Neutrophil (primary cell): ENCODE data around the gene FKBP11.

Experiments
- H3K27ac ChIP-seq: fragments of 200-600 bp; sonication (generic); 2 replicates; pipeline ENCODE4 v1.5.1; 2016; ENCODE audit warnings: mild to moderate bottlenecking, moderate library complexity
- H3K27me3 ChIP-seq: fragments of 200-600 bp; sonication (generic); 2 replicates; pipeline ENCODE4 v1.6.0; 2016; ENCODE audit warnings: mild to moderate bottlenecking
- H3K36me3 ChIP-seq: fragments of 200-600 bp; sonication (generic); 2 replicates; pipeline ENCODE4 v1.5.1; 2017
- H3K4me1 ChIP-seq, 2 experiments: fragments of 200-600 bp in 1 of 2; sonication (generic) in 1 of 2; 1 replicate in 1 of 2; 2 replicates in 1 of 2; pipeline versions ENCODE4 v1.5.1 to v1.6.1; 2013 to 2016; ENCODE audit warnings: low read depth in 1 of 2, low read length in 1 of 2, mild to moderate bottlenecking in 1 of 2, moderate library complexity in 1 of 2; ENCODE audit not compliant: control insufficient read depth in 1 of 2, insufficient read depth in 1 of 2
- H3K4me3 ChIP-seq, 2 experiments: fragments of 200-600 bp in 1 of 2; sonication (generic) in 1 of 2; 1 replicate in 1 of 2; 2 replicates in 1 of 2; pipeline ENCODE4 v1.5.1; 2013 to 2016; ENCODE audit warnings: low read depth in 1 of 2, low read length in 1 of 2, mild to moderate bottlenecking in 1 of 2, moderate library complexity in 1 of 2
- H3K9me3 ChIP-seq: fragments of 200-600 bp; sonication (generic); 2 replicates; pipeline ENCODE4 v1.5.1; 2016
- CTCF ChIP-seq: fragments of 200-600 bp; sonication (generic); IDR thresholded peaks from 2 replicates; pipeline ENCODE4 v1.5.1; 2016; ENCODE audit warnings: antibody characterized with exemption

FKBP11 gene

GRCh38 chr12:48970702-48971334, 45.5 kb upstream of the FKBP11 start:
- Histone ChIP-seq H3K36me3 (no peaks in the 10 kb centered on the region), H3K4me3 (peak overlapping the region in 1 of 2 experiments; percentile 30), H3K9me3 (no peaks in the 10 kb centered on the region), H3K27me3 (peaks cover 94% of the 10 kb centered on the region), H3K4me1 (peaks cover 14 to 23% of the 10 kb centered on the region in 2 experiments), H3K27ac (no peak overlapping the region)
- TF ChIP-seq CTCF: no peak

- Histone ChIP-seq H3K27me3 (peaks cover 94% of the 10 kb centered on the region), H3K27ac (no peak overlapping the region), H3K4me3 (no peak overlapping the region), H3K4me1 (peaks cover 14 to 23% of the 10 kb centered on the region in 2 experiments), H3K9me3 (no peaks in the 10 kb centered on the region), H3K36me3 (no peaks in the 10 kb centered on the region)
- TF ChIP-seq CTCF: no peak
Measured at GRCh38 chr12:48969833-48970701, 44.8 kb upstream of the FKBP11 start.

GRCh38 chr12:48969160-48969771, 44.0 kb upstream of the FKBP11 start:
- no peaks in the 10 kb centered on the region for H3K36me3 ChIP-seq
- H3K4me3 ChIP-seq: no peak overlapping the region
- peaks cover 93% of the 10 kb centered on the region for H3K27me3 ChIP-seq
- H3K4me1 ChIP-seq: peaks cover 14 to 23% of the 10 kb centered on the region in 2 experiments
- TF ChIP-seq CTCF: no peak
- H3K27ac ChIP-seq: no peak overlapping the region
- no peaks in the 10 kb centered on the region for H3K9me3 ChIP-seq

- Histone ChIP-seq H3K36me3 (no peaks in the 10 kb centered on the region), H3K9me3 (no peaks in the 10 kb centered on the region), H3K27me3 (peaks cover 93% of the 10 kb centered on the region), H3K4me1 (peaks cover 14 to 23% of the 10 kb centered on the region in 2 experiments), H3K4me3 (no peak overlapping the region), H3K27ac (no peak overlapping the region)
- TF ChIP-seq CTCF: no peak
Measured at GRCh38 chr12:48968467-48968866, 43.2 kb upstream of the FKBP11 start.

GRCh38 chr12:48967991-48968390, 42.7 kb upstream of the FKBP11 start:
- Histone ChIP-seq H3K4me3 (no peak overlapping the region), H3K27me3 (peaks cover 91% of the 10 kb centered on the region), H3K27ac (no peak overlapping the region), H3K9me3 (no peaks in the 10 kb centered on the region), H3K36me3 (no peaks in the 10 kb centered on the region), H3K4me1 (peaks cover 14 to 23% of the 10 kb centered on the region in 2 experiments)
- no peak for TF ChIP-seq CTCF
